Mononuclear cell (primary cell): Measurements from ENCODE around the gene PLIN4. TPM values are rescaled to one million over a fixed set of nuclear protein-coding genes. Genes with fewer than 3 reads are reported as not detected.

Source experiments
- H3K27me3 ChIP-seq: 2 replicates; pipeline ENCODE4 v1.6.0; 2011; ENCODE audit warnings: low read length, control low read depth; ENCODE audit not compliant: insufficient read depth
- H3K4me1 ChIP-seq: 2 replicates; pipeline ENCODE4 v1.5.1; 2011; ENCODE audit warnings: mild to moderate bottlenecking, low read length, control low read depth; ENCODE audit not compliant: insufficient read depth
- H3K4me3 ChIP-seq: 2 replicates; pipeline ENCODE4 v1.5.1; 2011; ENCODE audit warnings: mild to moderate bottlenecking, low read length, moderate library complexity
- H3K9me3 ChIP-seq: 2 replicates; pipeline ENCODE4 v1.5.1; 2011; ENCODE audit warnings: low read depth, mild to moderate bottlenecking, control low read depth, low read length
- total RNA-seq: library from RNA; depleted of rRNA; stranded (reverse); fragments of >200 nt; gene quantifications from one replicate; pipeline ENCODE4 v1.2.3, GENCODE V29; 2012

PLIN4 gene
- total RNA-seq, 1 donor = 0.10 TPM

GRCh38 chr19:4473763-4474513, 44.3 kb downstream of the PLIN4 start:
- H3K4me3 ChIP-seq = no peak overlapping the region
- H3K9me3 ChIP-seq = no peaks in the 10 kb centered on the region
- peaks cover 28% of the 10 kb centered on the region for H3K4me1 ChIP-seq
- no peaks in the 10 kb centered on the region for H3K27me3 ChIP-seq

DNA sequence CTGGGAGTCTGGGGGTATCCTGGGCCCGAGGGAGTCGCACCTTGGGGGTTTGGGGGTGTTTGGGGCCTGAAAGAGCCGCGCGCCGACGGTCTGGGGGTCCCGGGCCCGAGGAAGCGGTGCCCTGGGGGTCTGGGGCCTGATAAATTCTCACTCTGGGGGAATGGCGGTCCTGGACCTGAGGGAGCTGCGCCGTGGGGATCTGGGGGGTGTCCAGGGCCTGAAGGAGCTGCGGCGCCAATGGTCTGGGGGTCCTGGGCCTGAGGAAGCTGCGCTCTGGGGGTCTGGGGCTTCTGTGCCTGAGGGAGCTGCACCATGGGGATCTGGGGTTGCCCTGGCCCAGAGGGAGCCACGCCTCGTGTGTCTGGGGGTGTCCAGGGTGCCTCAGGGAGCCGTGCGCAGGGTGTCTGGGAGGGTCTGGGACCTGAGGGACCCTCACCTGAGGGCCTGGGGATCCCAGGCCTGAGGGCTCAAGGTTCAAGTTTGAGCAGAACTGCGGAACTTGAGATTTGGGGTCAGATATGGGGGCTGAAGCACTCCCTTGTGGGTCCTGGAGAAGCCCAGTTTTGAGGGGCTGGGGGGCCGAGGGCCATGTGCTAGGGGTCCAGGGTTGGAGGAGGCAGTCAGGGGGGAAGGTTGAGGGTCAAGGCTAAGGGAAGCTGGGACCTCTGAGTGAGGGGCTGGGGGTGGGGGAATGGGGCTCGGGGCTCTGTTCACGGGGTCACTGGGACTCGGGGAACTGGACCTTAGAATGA, 45.1 kb downstream of the PLIN4 start:
- Histone ChIP-seq H3K4me3 (peak overlapping the region; percentile 46), H3K4me1 (peaks cover 28% of the 10 kb centered on the region), H3K9me3 (no peaks in the 10 kb centered on the region), H3K27me3 (no peaks in the 10 kb centered on the region)

GRCh38 chr19:4472174-4472974, 45.9 kb downstream of the PLIN4 start, which contains the start of gene HDGFL2:
TSS of gene HDGFL2 (plus strand) at chr19:4472297. CDS start at chr19:4472351, 54 bp downstream.
- Histone ChIP-seq H3K4me3 (peak within 1 kb of the TSS; percentile 55), H3K27me3 (no peaks in the 10 kb centered on the region), H3K4me1 (peaks cover 28% of the 10 kb centered on the region), H3K9me3 (no peaks in the 10 kb centered on the region)

DNA sequence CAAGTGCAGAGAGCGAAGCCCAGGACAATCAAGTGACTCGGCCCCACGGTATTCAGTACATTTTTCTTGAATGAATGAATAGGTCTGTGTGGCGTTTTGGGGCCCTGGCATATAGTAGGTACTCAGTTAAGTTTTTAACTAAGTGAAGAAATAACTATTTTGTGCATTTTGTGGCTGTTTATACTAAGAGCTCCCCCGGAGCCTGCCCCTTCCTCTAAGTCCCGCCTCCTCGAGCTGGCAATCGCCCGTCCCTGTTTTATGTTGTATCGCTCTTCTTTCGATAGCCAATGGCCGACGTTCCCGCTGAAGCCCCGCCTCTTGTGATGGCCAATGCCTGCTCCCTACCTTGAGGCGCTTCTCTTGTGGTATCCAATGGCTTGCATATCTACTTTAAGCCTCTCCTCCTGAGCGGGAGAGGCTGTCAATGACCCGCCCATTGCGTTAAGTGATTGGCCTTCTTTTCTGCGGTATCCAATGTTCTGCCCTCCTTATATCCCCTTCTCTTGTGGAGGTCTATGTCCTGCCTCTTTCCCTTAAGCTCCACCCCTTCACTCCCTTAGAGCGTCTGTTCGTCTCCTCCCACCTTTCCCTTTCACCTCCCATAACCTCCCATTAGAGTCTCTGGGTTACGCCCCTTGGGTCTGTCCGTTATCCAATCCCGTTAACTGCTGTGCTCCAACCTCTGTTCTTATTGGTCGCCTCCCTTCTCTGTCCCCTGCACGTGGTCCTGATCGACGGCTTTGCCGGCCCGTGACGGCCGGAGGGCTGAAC, 46.7 kb downstream of the PLIN4 start:
- Histone ChIP-seq H3K4me1 (peaks cover 28% of the 10 kb centered on the region), H3K4me3 (peak overlapping the region; percentile 55), H3K27me3 (no peaks in the 10 kb centered on the region), H3K9me3 (no peaks in the 10 kb centered on the region)

DNA sequence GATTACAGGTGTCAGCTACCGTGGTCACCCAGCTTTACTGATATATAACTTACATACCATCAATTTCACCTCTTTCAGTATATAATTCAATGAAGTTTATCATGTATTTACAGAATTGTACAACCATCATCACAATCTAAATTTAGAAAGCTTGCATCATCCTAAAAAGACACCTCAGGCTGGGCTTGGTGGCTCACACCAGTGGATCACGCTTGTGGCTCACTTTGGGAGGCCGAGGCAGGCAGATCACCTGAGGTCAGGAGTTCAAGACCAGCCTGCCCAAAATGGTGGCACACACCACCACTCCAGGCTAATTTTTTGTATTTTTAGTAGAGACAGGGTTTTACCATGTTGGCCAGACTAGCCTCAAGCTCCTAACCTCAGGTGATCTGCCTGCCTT, 50.5 kb downstream of the PLIN4 start:
- Histone ChIP-seq H3K27me3 (no peaks in the 10 kb centered on the region), H3K9me3 (no peaks in the 10 kb centered on the region), H3K4me1 (peaks cover 12% of the 10 kb centered on the region), H3K4me3 (no peak overlapping the region)

- Histone ChIP-seq H3K27me3 (no peaks in the 10 kb centered on the region), H3K4me3 (no peak overlapping the region), H3K4me1 (no peaks in the 10 kb centered on the region), H3K9me3 (no peaks in the 10 kb centered on the region)
These were observed 53.3 kb downstream of the PLIN4 start for GRCh38 chr19:4464815-4465581.

GRCh38 chr19:4457654-4458395, 60.5 kb downstream of the PLIN4 start, which contains the start of gene UBXN6:
TSS of gene UBXN6 (minus strand) at chr19:4457794. CDS start at chr19:4457697, 97 bp downstream.
- Histone ChIP-seq H3K27me3 (no peaks in the 10 kb centered on the region), H3K4me3 (peak within 1 kb of the TSS; percentile 45), H3K4me1 (peaks cover 19% of the 10 kb centered on the region), H3K9me3 (no peaks in the 10 kb centered on the region)

DNA sequence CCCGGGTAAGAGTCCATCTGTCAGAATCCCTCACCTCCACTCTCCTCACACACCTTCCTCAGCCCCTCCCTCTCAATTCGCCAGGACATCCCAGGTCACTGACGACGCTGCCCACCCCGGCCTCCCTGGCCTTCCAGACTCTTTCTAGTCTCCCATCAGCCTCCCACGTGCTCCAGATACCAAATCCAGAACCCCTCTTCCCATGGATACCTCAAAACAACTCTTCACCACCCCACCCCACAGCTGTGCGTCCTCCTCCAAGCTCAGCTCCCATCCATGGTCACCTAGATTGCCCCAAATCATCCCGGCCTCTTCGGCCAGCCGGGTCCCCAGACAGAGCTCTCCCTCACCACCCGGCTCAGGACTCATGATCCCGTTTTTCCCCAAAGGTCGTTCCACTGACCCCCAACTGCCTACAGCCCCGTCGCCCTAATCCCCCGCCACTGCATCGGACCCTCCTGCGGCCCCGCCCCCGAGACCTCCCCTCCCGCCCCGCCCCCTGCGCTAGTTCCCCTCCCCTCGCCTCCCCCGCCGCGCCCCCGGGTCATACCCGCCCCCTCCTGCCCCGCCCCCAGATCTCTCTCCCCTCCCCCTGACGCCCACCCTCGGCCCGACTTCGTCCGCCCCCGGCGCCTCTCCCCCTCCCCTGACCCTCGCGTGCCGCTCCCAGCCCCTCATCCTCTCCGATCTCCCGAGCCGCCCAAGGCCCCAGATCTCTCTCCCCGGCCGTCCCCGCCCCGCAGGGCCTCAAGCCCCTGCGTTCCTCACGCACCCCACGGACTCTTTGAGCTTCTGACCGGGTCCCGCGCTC, 61.2 kb downstream of the PLIN4 start:
- no peaks in the 10 kb centered on the region for H3K9me3 ChIP-seq
- H3K4me1 ChIP-seq = peaks cover 19% of the 10 kb centered on the region
- peak overlapping the region; percentile 45 for H3K4me3 ChIP-seq
- H3K27me3 ChIP-seq = no peaks in the 10 kb centered on the region

- peak overlapping the region; percentile 42 for H3K4me3 ChIP-seq
- H3K4me1 ChIP-seq = peaks cover 19% of the 10 kb centered on the region
- H3K27me3 ChIP-seq = no peaks in the 10 kb centered on the region
- H3K9me3 ChIP-seq = no peaks in the 10 kb centered on the region
These were observed 61.8 kb downstream of the PLIN4 start for GRCh38 chr19:4456476-4456842.

GRCh38 chr19:4455719-4456475, 62.4 kb downstream of the PLIN4 start:
- no peaks in the 10 kb centered on the region for H3K9me3 ChIP-seq
- H3K4me1 ChIP-seq = peaks cover 19% of the 10 kb centered on the region
- H3K27me3 ChIP-seq = no peaks in the 10 kb centered on the region
- H3K4me3 ChIP-seq = no peak overlapping the region

DNA sequence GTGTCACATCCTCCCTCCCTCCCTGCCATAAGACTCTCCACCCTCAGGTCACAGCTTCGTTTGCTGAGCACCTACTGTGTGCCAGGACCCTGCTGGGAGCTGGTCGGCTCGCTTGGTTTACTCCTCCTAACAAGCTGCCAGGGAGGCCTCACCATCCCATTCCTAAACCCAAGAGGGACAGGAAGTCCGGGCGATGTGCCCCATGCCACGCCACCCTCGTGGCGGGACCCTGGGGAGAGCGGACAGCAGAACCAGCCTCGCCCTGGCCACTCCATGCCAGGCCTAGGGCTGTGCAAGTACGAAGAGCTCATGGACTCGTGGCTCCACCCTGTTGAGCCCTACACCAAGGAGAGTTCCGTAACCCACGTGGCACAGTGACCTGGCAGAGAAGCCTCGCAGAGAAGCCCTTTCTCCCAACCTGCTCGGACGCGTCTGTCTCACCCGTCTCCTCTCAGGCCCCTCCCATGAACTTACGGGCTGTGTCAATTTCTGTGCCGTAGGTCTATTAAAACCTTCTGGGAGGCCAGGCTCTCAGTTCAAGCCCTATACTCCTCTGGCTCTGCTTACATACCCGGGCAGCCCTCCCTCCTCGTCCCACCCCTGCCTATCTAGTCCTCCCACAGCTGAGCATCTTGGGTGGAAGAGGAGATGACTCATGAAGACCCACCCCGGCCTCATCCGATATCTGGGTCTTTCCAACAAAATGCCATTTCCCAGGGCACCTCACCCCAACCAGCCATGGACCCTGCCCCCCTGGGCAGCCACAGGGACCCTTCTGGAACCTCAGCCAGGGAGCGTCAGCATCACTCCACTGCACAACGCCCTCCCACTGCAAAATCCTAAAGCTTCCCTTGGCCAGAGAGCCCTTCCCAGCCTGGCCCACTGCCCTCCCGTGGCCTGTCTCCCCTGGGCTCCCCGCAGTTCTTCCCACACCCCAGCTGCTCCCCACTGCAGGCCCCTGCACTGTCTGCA, 63.3 kb downstream of the PLIN4 start:
- H3K4me3 ChIP-seq = no peak overlapping the region
- peaks cover 19% of the 10 kb centered on the region for H3K4me1 ChIP-seq
- H3K27me3 ChIP-seq = no peaks in the 10 kb centered on the region
- H3K9me3 ChIP-seq = no peaks in the 10 kb centered on the region
